GM12801 (cell line): Measurements from ENCODE around the gene ACY1.

Experiments used
- TF ChIP-seq, protein P1 (sequence below): IDR thresholded peaks from one replicate; pipeline ENCODE4 v1.5.1; 2011; ENCODE audit warnings: control low read depth; ENCODE audit not compliant: insufficient read length; ENCODE audit errors: extremely low read depth

The ACY1 gene

DNA sequence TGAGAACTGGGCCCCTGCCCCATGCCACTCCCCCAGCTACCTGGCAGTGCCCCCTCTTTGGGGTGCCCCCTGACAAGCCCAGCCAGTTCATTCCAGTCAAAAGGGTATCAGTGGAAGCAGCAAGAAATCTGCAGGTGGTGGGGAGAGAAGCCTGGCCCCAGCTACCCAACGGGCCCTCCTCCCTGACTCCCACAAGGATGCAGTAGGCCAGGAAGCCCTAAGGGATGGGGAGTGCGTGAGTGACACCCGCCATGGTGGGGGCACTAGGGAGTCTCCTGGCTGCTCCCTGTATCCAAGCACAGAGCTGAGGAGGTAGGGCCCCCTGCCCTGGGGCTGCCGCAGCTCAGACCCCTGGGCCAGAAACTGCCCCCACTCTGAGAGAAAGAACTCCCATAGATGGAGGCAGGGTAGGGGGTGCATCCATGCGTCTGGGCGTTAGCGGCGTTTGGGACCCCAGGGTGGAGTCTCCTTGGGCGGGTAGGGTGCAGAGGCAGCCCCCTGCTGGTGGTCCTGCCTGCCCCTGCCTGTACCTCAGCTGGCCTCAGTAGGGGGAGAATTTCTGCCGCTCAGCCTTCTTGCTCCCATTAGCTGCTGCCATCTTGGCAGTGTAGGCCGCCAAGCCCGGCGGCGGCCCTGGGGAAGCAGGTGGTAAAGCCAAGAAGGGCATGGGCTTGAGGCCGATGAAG lies 25.7 kb upstream of the ACY1 start:
- TF ChIP-seq, protein P1, sequence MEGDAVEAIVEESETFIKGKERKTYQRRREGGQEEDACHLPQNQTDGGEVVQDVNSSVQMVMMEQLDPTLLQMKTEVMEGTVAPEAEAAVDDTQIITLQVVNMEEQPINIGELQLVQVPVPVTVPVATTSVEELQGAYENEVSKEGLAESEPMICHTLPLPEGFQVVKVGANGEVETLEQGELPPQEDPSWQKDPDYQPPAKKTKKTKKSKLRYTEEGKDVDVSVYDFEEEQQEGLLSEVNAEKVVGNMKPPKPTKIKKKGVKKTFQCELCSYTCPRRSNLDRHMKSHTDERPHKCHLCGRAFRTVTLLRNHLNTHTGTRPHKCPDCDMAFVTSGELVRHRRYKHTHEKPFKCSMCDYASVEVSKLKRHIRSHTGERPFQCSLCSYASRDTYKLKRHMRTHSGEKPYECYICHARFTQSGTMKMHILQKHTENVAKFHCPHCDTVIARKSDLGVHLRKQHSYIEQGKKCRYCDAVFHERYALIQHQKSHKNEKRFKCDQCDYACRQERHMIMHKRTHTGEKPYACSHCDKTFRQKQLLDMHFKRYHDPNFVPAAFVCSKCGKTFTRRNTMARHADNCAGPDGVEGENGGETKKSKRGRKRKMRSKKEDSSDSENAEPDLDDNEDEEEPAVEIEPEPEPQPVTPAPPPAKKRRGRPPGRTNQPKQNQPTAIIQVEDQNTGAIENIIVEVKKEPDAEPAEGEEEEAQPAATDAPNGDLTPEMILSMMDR = no peak

DNA sequence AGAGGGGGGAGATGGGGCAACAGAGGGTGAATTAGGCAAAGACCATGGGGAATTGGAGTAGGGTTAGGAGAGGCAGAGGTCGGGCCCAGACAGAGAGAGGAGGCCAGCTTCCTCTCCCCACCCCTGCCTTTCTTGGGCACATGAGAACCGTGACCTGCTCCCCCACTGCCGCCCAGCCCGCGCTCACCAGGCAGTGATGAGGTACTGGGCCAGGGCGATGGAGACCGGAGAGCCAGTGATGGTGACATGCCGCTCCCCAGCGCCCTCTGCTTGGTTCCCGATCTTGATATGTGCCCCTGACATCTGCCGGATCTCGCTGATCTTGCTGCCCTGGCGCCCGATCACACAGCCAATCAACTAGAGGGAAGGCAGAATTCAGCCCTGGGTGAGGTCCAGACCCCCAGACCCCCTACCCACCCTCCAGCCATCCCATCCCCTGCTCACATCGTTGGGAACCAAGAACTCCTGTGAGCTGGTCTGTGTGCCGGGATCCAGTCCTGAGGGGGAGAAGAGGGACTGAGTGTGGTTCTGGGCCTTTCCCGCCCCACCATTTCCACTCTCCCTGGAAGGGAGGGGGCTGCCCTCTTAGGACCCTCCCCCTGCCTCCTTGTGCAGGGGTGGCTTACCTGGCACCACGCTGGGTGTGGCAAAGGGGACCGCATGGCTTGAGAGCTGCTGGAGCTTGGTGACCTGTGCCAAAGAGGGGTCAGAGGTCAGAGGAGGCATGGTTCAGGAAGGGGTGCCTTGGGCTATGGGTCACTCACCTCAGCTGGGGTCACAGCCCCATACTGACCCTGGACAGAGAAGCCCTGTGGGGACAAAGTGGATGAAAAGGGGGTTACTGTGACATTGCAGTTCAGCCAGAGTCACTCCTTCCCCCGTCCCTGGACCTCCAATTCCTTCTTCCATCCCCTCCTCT lies 24.5 kb upstream of the ACY1 start:
- TF ChIP-seq, protein P1 = no peak

DNA sequence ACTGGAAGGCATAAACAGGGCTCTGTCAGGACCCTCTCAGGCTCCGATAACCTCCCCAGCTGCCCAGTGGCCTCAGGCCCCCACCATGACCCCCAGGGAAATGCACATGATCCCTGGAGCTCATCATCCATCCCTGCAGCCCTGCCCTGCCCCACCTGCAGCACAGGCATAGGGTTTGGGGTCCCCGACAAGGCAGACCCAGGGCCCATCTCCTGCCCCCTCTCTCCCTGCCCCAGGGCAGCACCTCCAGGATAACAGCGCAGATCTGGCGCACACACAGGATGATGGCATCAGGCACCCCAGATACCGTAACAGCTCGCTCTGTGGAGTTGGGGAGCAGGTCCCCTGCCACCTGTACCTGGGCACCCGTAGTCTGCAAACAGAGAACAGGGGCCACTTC lies 23.7 kb upstream of the ACY1 start:
- TF ChIP-seq, protein P1 = no peak

DNA sequence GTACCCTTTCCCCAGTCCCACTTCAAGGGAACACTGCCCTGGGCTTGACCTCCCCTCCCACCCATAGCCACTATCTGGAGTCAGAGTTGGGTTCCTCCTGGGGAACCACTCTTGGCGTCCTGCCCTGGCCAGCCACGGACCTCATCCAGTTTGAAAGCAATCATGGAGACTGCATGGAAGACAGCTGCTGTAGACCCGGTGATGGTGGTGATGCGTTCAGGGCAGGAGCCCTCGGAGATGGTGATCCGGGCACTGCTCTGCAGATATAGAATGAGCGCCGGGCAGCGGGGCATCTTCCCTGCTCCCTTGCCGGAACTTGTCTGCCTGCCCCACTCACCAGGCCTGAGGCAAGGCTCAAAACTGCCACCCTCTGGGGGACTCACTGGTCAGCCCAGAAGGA lies 22.9 kb upstream of the ACY1 start:
- TF ChIP-seq, protein P1 = no peak

DNA sequence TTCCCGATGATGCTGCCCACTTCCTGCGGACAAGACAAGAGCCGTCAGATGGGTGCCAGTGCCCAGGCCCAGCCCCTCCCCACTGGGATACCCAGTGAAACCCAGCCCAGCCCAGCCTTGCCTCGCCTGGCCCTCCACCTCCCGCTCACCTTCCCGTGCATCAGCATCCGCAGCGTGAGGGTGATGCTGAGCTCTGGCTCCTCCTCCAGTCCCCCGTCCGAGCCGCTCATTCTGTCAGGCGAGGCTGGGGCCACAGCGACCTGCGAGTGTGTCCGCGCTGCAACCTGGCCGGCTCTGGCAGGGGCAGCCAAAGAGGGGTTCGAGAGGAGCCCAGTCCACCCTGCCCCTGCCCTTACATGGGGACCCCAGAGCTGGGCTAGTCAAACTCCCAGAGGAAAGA lies 22.3 kb upstream of the ACY1 start:
- TF ChIP-seq, protein P1 = no peak

DNA sequence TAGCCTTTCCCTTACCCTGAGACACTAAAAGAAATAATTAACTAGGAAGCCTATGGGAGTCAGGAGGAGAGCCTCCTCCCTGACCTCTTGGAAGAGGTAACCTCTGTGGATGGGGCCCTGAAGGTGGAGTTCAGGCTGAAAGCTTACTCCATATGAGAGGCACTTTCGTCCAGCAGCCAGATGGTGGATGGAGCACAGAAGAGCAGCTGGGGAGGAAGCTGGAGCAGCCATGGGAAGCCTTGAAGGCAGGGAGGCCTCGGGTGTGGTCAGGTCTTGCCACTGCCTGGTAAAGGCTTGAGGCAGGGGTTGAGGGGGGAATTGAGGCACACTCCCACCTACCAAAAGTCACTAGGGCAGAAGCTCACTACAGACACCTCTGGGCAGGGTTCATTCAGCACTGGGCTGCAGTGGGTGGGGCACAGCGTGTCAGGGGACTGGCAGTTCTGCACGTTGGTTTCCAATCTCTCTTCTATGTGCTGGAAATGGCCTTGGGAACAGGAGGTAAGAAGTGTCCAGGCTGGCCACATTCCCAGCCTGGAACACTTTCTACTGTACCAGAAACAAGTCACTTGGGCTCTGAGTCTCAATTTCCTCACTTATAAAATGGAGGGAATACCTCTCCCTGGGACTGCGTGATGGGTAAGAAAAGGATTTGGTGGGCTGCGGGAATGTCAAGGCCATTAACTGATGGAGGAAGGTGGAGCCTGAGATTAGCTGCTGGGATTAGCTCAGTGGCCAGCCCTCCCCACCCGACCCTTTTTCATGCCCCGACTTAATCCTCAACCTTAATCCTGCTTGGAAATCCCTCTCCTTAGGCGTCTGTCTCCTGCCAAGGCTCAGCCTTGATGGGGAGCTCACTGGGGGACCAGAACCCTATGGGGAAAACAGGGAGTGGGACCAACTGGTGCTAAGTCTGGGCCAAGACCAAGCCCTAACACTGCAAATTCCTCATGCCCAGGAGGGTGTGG lies 21.4 kb upstream of the ACY1 start:
- TF ChIP-seq, protein P1 = no peak
